Activated CD8-positive, alpha-beta T cell treated with anti-CD3 and anti-CD28 coated beads, Interleukin-2, amount 10 ng/mL, durations not matched to agents 7 days and 5 days (primary cell): ENCODE measurements around the gene COPZ1. TPM values are rescaled to one million over a fixed set of nuclear protein-coding genes. Genes with fewer than 3 reads are reported as not detected.
A peak's percentile ranks its signal among the peaks of the same experiment; 100 is the strongest.

ENCODE experiments used
- ATAC-seq: fragments of 150-1000 bp; cut with Tn5 transposase; one replicate; pipeline ENCODE4 v1.10.0; 2021; ENCODE audit warnings: moderate library complexity
- CTCF ChIA-PET: fragments of 350-600 bp; sonication (Branson Sonifier 250); formaldehyde crosslinking; loops from one replicate; lab custom pipeline; 2021; ENCODE audit warnings: antibody characterized with exemption; lab: Charles Lee
- POLR2A ChIA-PET: fragments of 350-600 bp; sonication (Branson Sonifier 250); formaldehyde crosslinking; loops from one replicate; lab custom pipeline; 2021; ENCODE audit warnings: antibody characterized with exemption; lab: Charles Lee
- DNase-seq: peaks from one replicate; pipeline ENCODE4 v3.0.0-alpha.2; 2020
- H3K27ac Mint-ChIP-seq: one replicate; pipeline ENCODE4 v1.8.0; 2021; ENCODE audit warnings: mild to moderate bottlenecking, mixed read lengths
- H3K27me3 Mint-ChIP-seq: one replicate; pipeline ENCODE4 v1.8.0; 2021; ENCODE audit warnings: low read depth, mixed read lengths
- H3K36me3 Mint-ChIP-seq: one replicate; pipeline ENCODE4 v1.8.0; 2021; ENCODE audit warnings: low read depth, mixed read lengths
- H3K4me1 Mint-ChIP-seq: one replicate; pipeline ENCODE4 v1.8.0; 2021; ENCODE audit warnings: low read depth, mixed read lengths
- H3K4me3 Mint-ChIP-seq: one replicate; pipeline ENCODE4 v1.8.0; 2021; ENCODE audit warnings: mild to moderate bottlenecking, mixed read lengths
- H3K9me3 Mint-ChIP-seq: one replicate; pipeline ENCODE4 v1.8.0; 2022; ENCODE audit warnings: mixed read lengths; ENCODE audit not compliant: insufficient read depth
- total RNA-seq, 2 experiments: library from RNA; stranded (reverse); gene quantifications; one replicate each; pipeline ENCODE4 v1.2.3, GENCODE V29; 2021

Gene COPZ1
- total RNA-seq, 2 experiments from 2014 or later, result 105 to 112 TPM

GRCh38 chr12:54381136-54381535 is 56.2 kb downstream of the COPZ1 start:
- no peaks in the 10 kb centered on the region for H3K9me3 Mint-ChIP-seq
- CTCF ChIA-PET, result interaction anchor here (0.6 to 6.4 kb wide), 24 partner anchors 9 to 166 kb away, joined by 3 to 75 read pairs (median 10); partner anchors contain the start of genes CBX5, HNRNPA1 and NCKAP1L
- H3K4me1 Mint-ChIP-seq, result peaks cover 12% of the 10 kb centered on the region
- no peak overlapping the region for H3K27ac Mint-ChIP-seq
- no peak overlapping the region for H3K4me3 Mint-ChIP-seq
- peaks cover 1% of the 10 kb centered on the region for H3K27me3 Mint-ChIP-seq
- POLR2A ChIA-PET, result no interaction called here
- DNase-seq (no peak), ATAC-seq (no peak)
- no peaks in the 10 kb centered on the region for H3K36me3 Mint-ChIP-seq

GRCh38 chr12:54383041-54383609 is 58.2 kb downstream of the COPZ1 start:
- no peaks in the 10 kb centered on the region for H3K9me3 Mint-ChIP-seq
- no peak overlapping the region for H3K4me3 Mint-ChIP-seq
- no peak overlapping the region for H3K27ac Mint-ChIP-seq
- DNase-seq, result no peak
- CTCF ChIA-PET, result interaction anchor here (0.7 to 6.4 kb wide), 12 partner anchors 9 to 142 kb away, joined by 3 to 75 read pairs (median 4); no protein-coding TSS in a partner anchor
- POLR2A ChIA-PET, result interaction anchor here (0.7 kb wide), 1 partner anchor 9 kb away, joined by 3 read pairs; no protein-coding TSS in a partner anchor
- H3K27me3 Mint-ChIP-seq, result peaks cover 2% of the 10 kb centered on the region
- no peak for ATAC-seq
- no peaks in the 10 kb centered on the region for H3K36me3 Mint-ChIP-seq
- peaks cover 12% of the 10 kb centered on the region for H3K4me1 Mint-ChIP-seq

GRCh38 chr12:54384591-54385041 is 59.7 kb downstream of the COPZ1 start, which contains the start of gene ZNF385A:
ZNF385A (minus strand) TSS chr12:54384733; CDS start chr12:54384514, 219 bp downstream.
- Mint-ChIP-seq H3K27me3 (peaks cover 2% of the 10 kb centered on the region), H3K4me1 (peaks cover 4% of the 10 kb centered on the region), H3K36me3 (no peaks in the 10 kb centered on the region), H3K9me3 (no peaks in the 10 kb centered on the region), H3K27ac (no peak within 1 kb of the TSS), H3K4me3 (no peak within 1 kb of the TSS)
- ChIA-PET POLR2A (interaction anchor here (1.2 kb wide), 1 partner anchor 104 kb away, joined by 5 read pairs; the partner anchor contains the start of gene HNRNPA1), CTCF (interaction anchor here (0.9 to 4.2 kb wide), 5 partner anchors 15 to 131 kb away, joined by 3 to 27 read pairs (median 4); partner anchors contain the start of gene COPZ1)
- DNase-seq, result no peak
- ATAC-seq, result no peak

- Mint-ChIP-seq H3K4me3 (no peak overlapping the region), H3K27ac (no peak overlapping the region), H3K4me1 (peaks cover 2% of the 10 kb centered on the region), H3K36me3 (no peaks in the 10 kb centered on the region), H3K9me3 (no peaks in the 10 kb centered on the region), H3K27me3 (peaks cover 2% of the 10 kb centered on the region)
- DNase-seq (no peak), ATAC-seq (no peak)
- POLR2A ChIA-PET, result interaction anchor here (1.2 kb wide), 1 partner anchor 105 kb away, joined by 5 read pairs; the partner anchor contains the start of gene HNRNPA1
- CTCF ChIA-PET, result interaction anchor here (0.9 to 4.2 kb wide), 5 partner anchors 14 to 132 kb away, joined by 3 to 27 read pairs (median 4); partner anchors contain the start of gene COPZ1
Observed at GRCh38 chr12:54385251-54385914, 60.5 kb downstream of the COPZ1 start.

- no peak for ATAC-seq
- Mint-ChIP-seq H3K27me3 (peaks cover 2% of the 10 kb centered on the region), H3K4me3 (no peak overlapping the region), H3K27ac (no peak overlapping the region), H3K9me3 (no peaks in the 10 kb centered on the region), H3K4me1 (peaks cover 8% of the 10 kb centered on the region), H3K36me3 (peaks cover under 1% of the 10 kb centered on the region)
- CTCF ChIA-PET, result interaction anchor here (0.7 to 2.8 kb wide), 10 partner anchors 8 to 172 kb away, joined by 3 to 34 read pairs (median 5); partner anchors contain the start of gene COPZ1
- no peak for DNase-seq
- POLR2A ChIA-PET, result no interaction called here
Observed at GRCh38 chr12:54386403-54387113, 61.6 kb downstream of the COPZ1 start.

GRCh38 chr12:54387114-54387467 is 62.2 kb downstream of the COPZ1 start:
- no peak overlapping the region for H3K27ac Mint-ChIP-seq
- DNase-seq, result no peak
- ChIA-PET POLR2A (no interaction called here), CTCF (interaction anchor here (0.7 to 2.8 kb wide), 10 partner anchors 8 to 172 kb away, joined by 3 to 34 read pairs (median 5); partner anchors contain the start of gene COPZ1)
- H3K36me3 Mint-ChIP-seq, result peaks cover 5% of the 10 kb centered on the region
- peaks cover 2% of the 10 kb centered on the region for H3K27me3 Mint-ChIP-seq
- H3K4me1 Mint-ChIP-seq, result peaks cover 12% of the 10 kb centered on the region
- no peak overlapping the region for H3K4me3 Mint-ChIP-seq
- H3K9me3 Mint-ChIP-seq, result no peaks in the 10 kb centered on the region
- ATAC-seq, result no peak

- ChIA-PET POLR2A (interaction anchor here (0.9 kb wide), 1 partner anchor 24 kb away, joined by 3 read pairs; no protein-coding TSS in a partner anchor), CTCF (interaction anchor here (1.0 to 2.8 kb wide), 7 partner anchors 9 to 64 kb away, joined by 4 to 34 read pairs (median 6); partner anchors contain the start of gene COPZ1)
- H3K4me3 Mint-ChIP-seq, result no peak overlapping the region
- DNase-seq (no peak), ATAC-seq (no peak)
- peaks cover 15% of the 10 kb centered on the region for H3K4me1 Mint-ChIP-seq
- H3K36me3 Mint-ChIP-seq, result peaks cover 5% of the 10 kb centered on the region
- no peak overlapping the region for H3K27ac Mint-ChIP-seq
- H3K27me3 Mint-ChIP-seq, result peaks cover 2% of the 10 kb centered on the region
- no peaks in the 10 kb centered on the region for H3K9me3 Mint-ChIP-seq
Observed at GRCh38 chr12:54388237-54389133, 63.6 kb downstream of the COPZ1 start.

GRCh38 chr12:54389134-54389508 is 64.2 kb downstream of the COPZ1 start:
- ATAC-seq (no peak), DNase-seq (no peak)
- Mint-ChIP-seq H3K4me1 (peaks cover 22% of the 10 kb centered on the region), H3K4me3 (no peak overlapping the region), H3K9me3 (no peaks in the 10 kb centered on the region), H3K27me3 (peaks cover 2% of the 10 kb centered on the region), H3K36me3 (peaks cover 12% of the 10 kb centered on the region), H3K27ac (no peak overlapping the region)
- POLR2A ChIA-PET, result no interaction called here
- CTCF ChIA-PET, result no interaction called here

GRCh38 chr12:54389607-54390175 is 64.8 kb downstream of the COPZ1 start:
- H3K4me1 Mint-ChIP-seq, result peaks cover 27% of the 10 kb centered on the region
- ChIA-PET POLR2A (no interaction called here), CTCF (interaction anchor here (0.8 kb wide), 1 partner anchor 14 kb away, joined by 4 read pairs; no protein-coding TSS in a partner anchor)
- H3K9me3 Mint-ChIP-seq, result no peaks in the 10 kb centered on the region
- DNase-seq (no peak), ATAC-seq (no peak)
- H3K36me3 Mint-ChIP-seq, result peaks cover 17% of the 10 kb centered on the region
- no peak overlapping the region for H3K4me3 Mint-ChIP-seq
- H3K27ac Mint-ChIP-seq, result peak overlapping the region; percentile 13
- H3K27me3 Mint-ChIP-seq, result peaks cover 2% of the 10 kb centered on the region

GRCh38 chr12:54390176-54390667 is 65.3 kb downstream of the COPZ1 start:
- H3K4me1 Mint-ChIP-seq, result peaks cover 33% of the 10 kb centered on the region
- ATAC-seq (no peak), DNase-seq (no peak)
- peak overlapping the region; percentile 62 for H3K27ac Mint-ChIP-seq
- H3K36me3 Mint-ChIP-seq, result peaks cover 23% of the 10 kb centered on the region
- ChIA-PET CTCF (interaction anchor here (0.8 to 1.1 kb wide), 2 partner anchors 10 to 14 kb away, joined by 4 to 5 read pairs; no protein-coding TSS in a partner anchor), POLR2A (no interaction called here)
- no peak overlapping the region for H3K4me3 Mint-ChIP-seq
- H3K9me3 Mint-ChIP-seq, result no peaks in the 10 kb centered on the region
- H3K27me3 Mint-ChIP-seq, result peaks cover 2% of the 10 kb centered on the region
